ENCODE results near the gene TSPAN4. TPM values are rescaled to one million over a fixed set of nuclear protein-coding genes. Genes with fewer than 3 reads are reported as not detected.
A peak's percentile ranks its signal among the peaks of the same experiment; 100 is the strongest.

TSPAN4 gene
- total and polyA plus RNA-seq, 10 of the 15 experiments (the other 5 are each of a cell fraction or from before 2014, with no cell fraction given): 0.37 to 14.0 (median 8.5) TPM; not detected in 1

DNA sequence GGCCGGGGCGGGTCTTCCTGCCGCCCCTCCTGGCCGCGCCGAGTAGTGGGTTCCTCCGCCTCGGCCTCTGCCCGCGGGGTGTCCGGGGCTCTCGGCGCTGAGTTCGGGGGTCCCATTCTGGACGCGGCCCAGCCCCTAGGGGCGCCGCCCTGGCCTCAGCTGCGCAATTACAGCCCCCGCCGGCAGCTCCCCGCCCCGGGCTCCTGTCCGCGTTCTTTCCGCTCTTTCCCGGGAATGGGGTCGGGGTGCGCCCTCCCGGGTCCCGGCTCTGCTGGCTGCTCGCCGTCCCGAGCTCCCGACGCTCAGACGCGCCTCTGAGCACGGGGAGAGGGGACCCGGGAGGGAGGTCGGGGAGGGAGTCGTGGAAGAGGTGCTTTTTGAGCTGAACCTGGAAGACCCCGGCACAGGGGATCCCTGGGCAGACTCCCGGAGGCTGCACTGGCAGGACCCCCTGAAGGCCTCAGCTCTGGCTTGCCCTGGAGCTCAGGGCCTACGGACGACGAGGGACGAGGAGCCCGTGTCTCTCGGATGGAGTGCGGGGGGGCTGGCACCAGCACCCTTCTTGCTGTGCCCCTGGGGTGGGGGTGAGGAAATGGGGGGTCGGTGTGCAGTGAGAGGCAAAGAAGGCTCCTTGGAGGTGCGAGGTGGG lies 558 bp downstream of the TSPAN4 start:
- Histone ChIP-seq H3K4me3 (peak overlapping the region; percentile 96), H3K4me1 (ENCODE audit: control insufficient read depth, insufficient read depth, low read length) (peaks cover 15% of the 10 kb centered on the region), H3K79me2 (ENCODE audit: control insufficient read depth, insufficient read depth, low read length) (peaks cover 20% of the 10 kb centered on the region), H4K20me1 (ENCODE audit: control insufficient read depth, insufficient read depth) (no peaks in the 10 kb centered on the region; the same call in 1 of the 2 replicates), H3K27me3 (replicated peaks in 1 of 2; ENCODE audit: control insufficient read depth in 2 of 2, insufficient read depth in 2 of 2, low read length in 1 of 2) (no peaks in the 10 kb centered on the region), H3K9me3 (replicated peaks; ENCODE audit: control insufficient read depth, insufficient read depth, low read length) (no peaks in the 10 kb centered on the region), H3K27ac (ENCODE audit: control insufficient read depth, insufficient read depth) (no peak overlapping the region), H3K36me3 (ENCODE audit: control insufficient read depth in 2 of 2, insufficient read depth in 2 of 2, low read length in 1 of 2) (peaks cover 0 to 17% of the 10 kb centered on the region in 2 experiments; a peak in 2 of 4 replicates), H3K9ac (ENCODE audit: control insufficient read depth, insufficient read depth, low read length) (peak overlapping the region; percentile 60; the same call in 1 of the 2 replicates), H2AFZ (ENCODE audit: control insufficient read depth, low read depth, low read length) (peak overlapping the region; percentile 98), H3K4me2 (ENCODE audit: control insufficient read depth, insufficient read depth) (peak overlapping the region; percentile 95)
- FAIRE-seq (no peak), ATAC-seq (peak; percentile 10), DNase-seq (ENCODE audit: low read depth, low spot score) (no peak)
- RAD21 ChIA-PET (ENCODE audit: unreplicated experiment): interaction anchor here (0.6 to 1.9 kb wide), 7 partner anchors 9 to 542 kb away, joined by 3 to 9 read pairs (median 5); partner anchors contain the start of genes CD151 and RPLP2
- in situ Hi-C loops (cut with MboI) (loop anchor here (10.0 kb wide), 2 partner anchors 212 to 1012 kb away; partner anchors contain the start of gene LSP1), intact Hi-C loops (cut with micrococcal nuclease; ENCODE audit: unreplicated experiment) (loop anchor here (5.0 kb wide), 1 partner anchor 69 kb away; the partner anchor contains the start of gene CHID1)
- CTCF ChIA-PET: interaction anchor here (0.8 to 1.4 kb wide), 3 partner anchors 24 to 48 kb away, joined by 3 to 4 read pairs (median 4); partner anchors contain the start of gene PNPLA2
- WGBS (ENCODE audit: insufficient coverage, insufficient replicate concordance, low lambda C conversion rate, missing lambda C conversion rate): 1% methylated on average over 43 of the region's 53 CpGs
- no peak for TF ChIP-seq NR2C1 (IDR thresholded peaks at IDR 0.05)
- TF ChIP-seq, protein P1, sequence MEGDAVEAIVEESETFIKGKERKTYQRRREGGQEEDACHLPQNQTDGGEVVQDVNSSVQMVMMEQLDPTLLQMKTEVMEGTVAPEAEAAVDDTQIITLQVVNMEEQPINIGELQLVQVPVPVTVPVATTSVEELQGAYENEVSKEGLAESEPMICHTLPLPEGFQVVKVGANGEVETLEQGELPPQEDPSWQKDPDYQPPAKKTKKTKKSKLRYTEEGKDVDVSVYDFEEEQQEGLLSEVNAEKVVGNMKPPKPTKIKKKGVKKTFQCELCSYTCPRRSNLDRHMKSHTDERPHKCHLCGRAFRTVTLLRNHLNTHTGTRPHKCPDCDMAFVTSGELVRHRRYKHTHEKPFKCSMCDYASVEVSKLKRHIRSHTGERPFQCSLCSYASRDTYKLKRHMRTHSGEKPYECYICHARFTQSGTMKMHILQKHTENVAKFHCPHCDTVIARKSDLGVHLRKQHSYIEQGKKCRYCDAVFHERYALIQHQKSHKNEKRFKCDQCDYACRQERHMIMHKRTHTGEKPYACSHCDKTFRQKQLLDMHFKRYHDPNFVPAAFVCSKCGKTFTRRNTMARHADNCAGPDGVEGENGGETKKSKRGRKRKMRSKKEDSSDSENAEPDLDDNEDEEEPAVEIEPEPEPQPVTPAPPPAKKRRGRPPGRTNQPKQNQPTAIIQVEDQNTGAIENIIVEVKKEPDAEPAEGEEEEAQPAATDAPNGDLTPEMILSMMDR (IDR thresholded peaks at IDR 0.05 in 2 of 3, conservative IDR thresholded peaks at IDR 0.05 in 1 of 3; ENCODE audit: control insufficient read depth in 2 of 3, extremely low read depth in 1 of 3, insufficient read depth in 1 of 3, low read depth in 3 of 3, low read length in 3 of 3): 0 out of 6 replicates have a peak, but pooled peaks of 1 of the 3 experiments have one; percentile 25
- POLR2A ChIA-PET: interaction anchor here (0.7 to 4.0 kb wide), 9 partner anchors 8 to 150 kb away, joined by 3 to 21 read pairs (median 5); partner anchors contain the start of gene RPLP2
- BruUV-seq (replicated peaks): no TSS peak
- SMC1A ChIA-PET (ENCODE audit: uncharacterized antibody, unreplicated experiment): interaction anchor here (0.7 to 1.4 kb wide), 3 partner anchors 8 to 85 kb away, joined by 3 to 5 read pairs (median 4); no protein-coding TSS in a partner anchor
